Mucosa of descending colon (tissue), 3 donors: ENCODE data around the gene YRDC. TPM values are rescaled to one million over a fixed set of nuclear protein-coding genes. Genes with fewer than 3 reads are reported as not detected.

Experiments used
- ATAC-seq: fragments of 200-7000 bp; cut with Tn5 transposase; one replicate; pipeline ENCODE4 v1.9.1; 2020; ENCODE audit warnings: mild to moderate bottlenecking, moderate library complexity
- DNase-seq, 3 donors: peaks; one replicate each; pipeline ENCODE4 v3.0.0-alpha.2; 2020
- H3K36me3 ChIP-seq: fragments of 200-600 bp; one replicate; pipeline ENCODE4 v1.8.0; 2021; ENCODE audit warnings: low read depth, mild to moderate bottlenecking
- H3K4me1 ChIP-seq: fragments of 200-600 bp; one replicate; pipeline ENCODE4 v1.8.0; 2021; ENCODE audit warnings: low read depth, mild to moderate bottlenecking
- H3K4me3 ChIP-seq: fragments of 200-600 bp; one replicate; pipeline ENCODE4 v1.8.0; 2021; ENCODE audit warnings: mild to moderate bottlenecking
- H3K9me3 ChIP-seq: fragments of 200-600 bp; one replicate; pipeline ENCODE4 v1.8.0; 2021; ENCODE audit warnings: mild to moderate bottlenecking
- intact Hi-C, 2 donors: fragments of 100-400 bp; cut with DNase I in 1 of 2; cut with micrococcal nuclease in 1 of 2; formaldehyde crosslinking; loops; one replicate each; pipeline versions ENCODE4 v1.11.0 to v1.11.1; 2022; cut with DNase I, micrococcal nuclease
- total RNA-seq, 3 donors: library from RNA; stranded (reverse); fragmentation: NEBNext Ultra II Directional in 2 of 3; extraction: Animal tissue kit (Norgen Biotek cat#: 25700) in 2 of 3; gene quantifications; one replicate each; pipeline versions ENCODE4 v1.2.1 to v1.2.4, GENCODE V29; 2021 to 2023
- TF ChIP-seq, protein P1 (sequence below): fragments of 200-600 bp; IDR thresholded peaks from one replicate; pipeline ENCODE4 v1.8.0; 2022; ENCODE audit warnings: antibody characterized with exemption, mild to moderate bottlenecking
- donor health status: DM: no; HTN: no; CAD: no; lungs with moderate emphysema.
- donor health status: DM: no; HTN: no; CAD: no.
- donor health status: DM: no; HTN: yes; CAD: no.

Gene YRDC
- total RNA-seq, 3 donors from 2014 or later = 13.3 to 13.9 (median 13.4) TPM

- ATAC-seq = no peak
- no peaks in the 10 kb centered on the region for H3K9me3 ChIP-seq
- intact Hi-C loops = no loop called here
- TF ChIP-seq, protein P1, sequence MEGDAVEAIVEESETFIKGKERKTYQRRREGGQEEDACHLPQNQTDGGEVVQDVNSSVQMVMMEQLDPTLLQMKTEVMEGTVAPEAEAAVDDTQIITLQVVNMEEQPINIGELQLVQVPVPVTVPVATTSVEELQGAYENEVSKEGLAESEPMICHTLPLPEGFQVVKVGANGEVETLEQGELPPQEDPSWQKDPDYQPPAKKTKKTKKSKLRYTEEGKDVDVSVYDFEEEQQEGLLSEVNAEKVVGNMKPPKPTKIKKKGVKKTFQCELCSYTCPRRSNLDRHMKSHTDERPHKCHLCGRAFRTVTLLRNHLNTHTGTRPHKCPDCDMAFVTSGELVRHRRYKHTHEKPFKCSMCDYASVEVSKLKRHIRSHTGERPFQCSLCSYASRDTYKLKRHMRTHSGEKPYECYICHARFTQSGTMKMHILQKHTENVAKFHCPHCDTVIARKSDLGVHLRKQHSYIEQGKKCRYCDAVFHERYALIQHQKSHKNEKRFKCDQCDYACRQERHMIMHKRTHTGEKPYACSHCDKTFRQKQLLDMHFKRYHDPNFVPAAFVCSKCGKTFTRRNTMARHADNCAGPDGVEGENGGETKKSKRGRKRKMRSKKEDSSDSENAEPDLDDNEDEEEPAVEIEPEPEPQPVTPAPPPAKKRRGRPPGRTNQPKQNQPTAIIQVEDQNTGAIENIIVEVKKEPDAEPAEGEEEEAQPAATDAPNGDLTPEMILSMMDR = no peak
- DNase-seq = no peak
- H3K4me1 ChIP-seq = no peaks in the 10 kb centered on the region
- H3K36me3 ChIP-seq = no peaks in the 10 kb centered on the region
- no peak overlapping the region for H3K4me3 ChIP-seq
Observed at GRCh38 chr1:37831109-37831508, 23.1 kb upstream of the YRDC start.

DNA sequence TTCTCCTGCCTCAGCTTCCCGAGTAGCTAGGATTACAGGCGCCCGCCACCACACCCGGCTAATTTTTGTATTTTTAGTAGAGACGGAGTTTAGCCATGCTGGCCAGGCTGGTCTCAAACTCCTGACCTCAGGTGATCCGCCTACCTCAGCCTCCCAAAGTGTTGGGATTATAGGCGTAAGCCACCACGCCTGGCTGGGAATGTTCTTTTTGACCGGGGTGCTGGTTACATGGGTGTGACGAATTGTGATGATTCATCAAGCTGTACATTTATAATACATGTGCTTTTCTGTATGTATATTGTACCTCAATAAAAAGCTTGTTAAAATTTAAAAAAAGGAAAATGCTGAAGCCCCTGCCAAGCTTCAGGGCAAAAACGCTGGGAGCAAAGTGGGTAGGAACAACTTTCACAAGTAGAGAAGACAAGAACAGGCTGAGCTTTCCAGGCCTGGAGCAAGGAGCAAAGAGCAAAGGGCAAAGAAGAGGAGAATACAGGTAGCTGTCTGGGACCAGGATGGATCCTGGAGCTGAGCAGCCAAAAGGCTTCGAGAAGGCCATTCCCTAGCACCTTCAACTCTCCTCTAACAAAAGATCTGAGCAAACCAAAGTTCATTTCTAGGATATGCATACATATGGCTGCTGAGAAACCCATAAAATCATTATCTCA, 20.5 kb upstream of the YRDC start:
- Histone ChIP-seq H3K9me3 (no peaks in the 10 kb centered on the region), H3K36me3 (no peaks in the 10 kb centered on the region), H3K4me3 (no peak overlapping the region), H3K4me1 (no peaks in the 10 kb centered on the region)
- ATAC-seq (peak; percentile 94), DNase-seq (peak; percentile 28 to 54 (median 39))
- TF ChIP-seq, protein P1 = no peak
- intact Hi-C loops = no loop called here

DNA sequence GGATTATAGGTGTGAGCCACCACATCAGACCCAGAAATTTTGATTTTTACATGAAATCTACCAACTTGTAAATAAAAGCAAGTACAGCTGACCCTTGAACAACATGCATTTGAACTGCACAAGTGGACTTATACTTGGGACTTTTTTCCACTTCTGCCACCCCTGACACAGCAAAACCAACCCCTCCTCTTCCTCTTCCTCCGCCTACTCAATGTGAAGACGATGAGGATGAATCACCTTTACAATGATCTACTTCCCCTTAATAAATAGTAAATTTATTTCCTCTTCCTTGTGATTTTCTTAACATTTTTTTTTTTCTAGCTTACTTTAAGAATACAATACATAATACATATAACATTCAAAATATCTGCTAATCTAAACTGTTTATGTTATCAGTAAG, 17.5 kb upstream of the YRDC start:
- ATAC-seq (no peak), DNase-seq (no peak)
- no peaks in the 10 kb centered on the region for H3K4me1 ChIP-seq
- intact Hi-C loops = no loop called here
- H3K36me3 ChIP-seq = peaks cover 5% of the 10 kb centered on the region
- TF ChIP-seq, protein P1 = no peak
- no peaks in the 10 kb centered on the region for H3K9me3 ChIP-seq
- no peak overlapping the region for H3K4me3 ChIP-seq

- ATAC-seq = no peak
- Histone ChIP-seq H3K36me3 (peaks cover 5% of the 10 kb centered on the region), H3K4me1 (no peaks in the 10 kb centered on the region), H3K4me3 (no peak overlapping the region), H3K9me3 (no peaks in the 10 kb centered on the region)
- no peak for DNase-seq
- intact Hi-C loops = no loop called here
- TF ChIP-seq, protein P1 = no peak
Observed at GRCh38 chr1:37824001-37824400, 16.0 kb upstream of the YRDC start.

DNA sequence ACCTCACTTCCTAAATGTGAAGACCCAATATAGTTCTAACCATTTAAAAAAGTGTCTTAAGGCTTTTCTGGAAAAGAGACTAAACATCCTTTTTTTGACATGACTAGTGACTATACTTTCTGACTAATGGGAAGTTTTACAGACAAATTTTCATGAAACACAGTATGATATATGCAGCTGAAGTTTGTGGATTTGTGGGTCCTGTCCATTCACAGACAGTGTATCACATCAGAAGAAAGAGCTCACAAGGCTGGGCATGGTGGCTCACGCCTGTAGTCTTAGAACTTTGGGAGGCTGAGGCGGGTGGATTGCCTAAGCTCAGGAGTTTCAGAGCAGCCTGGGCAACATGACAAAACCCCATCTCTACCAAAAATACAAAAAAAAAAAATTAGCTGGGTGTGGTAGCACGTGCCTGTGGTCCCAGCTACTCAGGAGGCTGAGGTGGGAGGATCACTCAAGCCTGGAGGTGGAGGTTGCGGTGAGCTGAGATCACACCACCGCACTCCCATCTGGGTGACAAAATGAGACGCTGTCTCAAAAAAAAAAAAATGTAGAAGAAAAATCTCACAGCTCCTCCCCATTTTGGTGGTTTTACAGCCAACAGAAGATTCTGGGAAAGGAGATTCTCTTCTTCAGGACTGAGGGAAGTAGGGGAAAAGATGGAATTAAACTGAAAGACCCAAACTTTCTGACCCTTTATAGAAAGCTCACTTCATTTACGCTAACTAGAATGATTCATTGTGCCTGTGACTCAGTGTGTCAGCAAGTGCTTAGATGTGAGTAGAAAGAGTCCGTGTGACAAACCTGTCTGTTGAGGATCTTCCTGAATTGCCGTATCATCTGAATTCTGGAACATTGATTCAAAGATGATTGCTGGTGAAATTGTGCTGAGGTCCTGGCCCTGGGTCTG, 15.2 kb upstream of the YRDC start:
- Histone ChIP-seq H3K4me1 (no peaks in the 10 kb centered on the region), H3K4me3 (no peak overlapping the region), H3K36me3 (peaks cover 5% of the 10 kb centered on the region), H3K9me3 (no peaks in the 10 kb centered on the region)
- ATAC-seq (no peak), DNase-seq (no peak)
- TF ChIP-seq, protein P1 = no peak
- intact Hi-C loops = no loop called here
